C4-2B (cell line): ENCODE results near the gene KCTD16.

Experiments used
- ZFX ChIP-seq: fragments of 450-650 bp; IDR thresholded peaks from 2 replicates; pipeline ENCODE4 v1.6.1; 2017
- TF ChIP-seq, protein P1 (sequence below): fragments of 450-650 bp; conservative IDR thresholded peaks from 2 replicates; pipeline ENCODE4 v1.5.1; 2017; ENCODE audit warnings: mild to moderate bottlenecking

- TF ChIP-seq, protein P1, sequence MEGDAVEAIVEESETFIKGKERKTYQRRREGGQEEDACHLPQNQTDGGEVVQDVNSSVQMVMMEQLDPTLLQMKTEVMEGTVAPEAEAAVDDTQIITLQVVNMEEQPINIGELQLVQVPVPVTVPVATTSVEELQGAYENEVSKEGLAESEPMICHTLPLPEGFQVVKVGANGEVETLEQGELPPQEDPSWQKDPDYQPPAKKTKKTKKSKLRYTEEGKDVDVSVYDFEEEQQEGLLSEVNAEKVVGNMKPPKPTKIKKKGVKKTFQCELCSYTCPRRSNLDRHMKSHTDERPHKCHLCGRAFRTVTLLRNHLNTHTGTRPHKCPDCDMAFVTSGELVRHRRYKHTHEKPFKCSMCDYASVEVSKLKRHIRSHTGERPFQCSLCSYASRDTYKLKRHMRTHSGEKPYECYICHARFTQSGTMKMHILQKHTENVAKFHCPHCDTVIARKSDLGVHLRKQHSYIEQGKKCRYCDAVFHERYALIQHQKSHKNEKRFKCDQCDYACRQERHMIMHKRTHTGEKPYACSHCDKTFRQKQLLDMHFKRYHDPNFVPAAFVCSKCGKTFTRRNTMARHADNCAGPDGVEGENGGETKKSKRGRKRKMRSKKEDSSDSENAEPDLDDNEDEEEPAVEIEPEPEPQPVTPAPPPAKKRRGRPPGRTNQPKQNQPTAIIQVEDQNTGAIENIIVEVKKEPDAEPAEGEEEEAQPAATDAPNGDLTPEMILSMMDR = no peak
- TF ChIP-seq ZFX = no peak
Observed at GRCh38 chr5:144162686-144163085, 8.0 kb upstream of the KCTD16 start.
